IgD-negative memory B cell (primary cell): ENCODE results near the gene TRDN. TPM values are rescaled to one million over a fixed set of nuclear protein-coding genes. Genes with fewer than 3 reads are reported as not detected.
"Not testable (repeated sequence)": the region's sequence is repeated elsewhere in the genome, so short reads cannot be mapped to it uniquely, and the experiment has no call there.

Experiments
- H3K27ac Mint-ChIP-seq, 3 donors: one replicate each; pipeline ENCODE4 v1.8.0; 2020 to 2022; ENCODE audit warnings: mild to moderate bottlenecking in 3 of 3, mixed read lengths in 3 of 3, moderate library complexity in 1 of 3
- H3K27me3 Mint-ChIP-seq: one replicate; pipeline ENCODE4 v1.8.0; 2021; ENCODE audit warnings: mixed read lengths
- H3K36me3 Mint-ChIP-seq: one replicate; pipeline ENCODE4 v1.8.0; 2020; ENCODE audit warnings: mild to moderate bottlenecking, mixed read lengths
- H3K4me1 Mint-ChIP-seq, 3 donors: one replicate each; pipeline ENCODE4 v1.8.0; 2020 to 2022; ENCODE audit warnings: mixed read lengths in 3 of 3, mild to moderate bottlenecking in 1 of 3
- H3K4me3 Mint-ChIP-seq, 4 donors: one replicate each; pipeline ENCODE4 v1.8.0; 2020 to 2022; ENCODE audit warnings: mild to moderate bottlenecking in 4 of 4, mixed read lengths in 4 of 4, moderate library complexity in 3 of 4
- H3K9me3 Mint-ChIP-seq, 3 donors: one replicate each; pipeline ENCODE4 v1.8.0; 2020 to 2021; ENCODE audit warnings: mixed read lengths in 3 of 3, mild to moderate bottlenecking in 1 of 3
- polyA plus RNA-seq: library from polyadenylated mRNA; unstranded; fragments of 300-500 nt; fragmentation: Illumina TruSeq; gene quantifications from one replicate; pipeline ENCODE4 v1.2.3, GENCODE V29; 2021

The TRDN gene
- polyA plus RNA-seq, 1 donor from 2014 or later: not detected

GRCh38 chr6:123562264-123562663 lies 74.5 kb downstream of the TRDN start:
- no peaks in the 10 kb centered on the region for H3K27me3 Mint-ChIP-seq
- H3K36me3 Mint-ChIP-seq: no peaks in the 10 kb centered on the region
- peaks cover 0 to 5% (median 3%) of the 10 kb centered on the region in 3 donors for H3K9me3 Mint-ChIP-seq
- H3K27ac Mint-ChIP-seq: no peak overlapping the region
- no peaks in the 10 kb centered on the region for H3K4me1 Mint-ChIP-seq
- no peak overlapping the region for H3K4me3 Mint-ChIP-seq

- H3K9me3 Mint-ChIP-seq, H3K36me3 Mint-ChIP-seq, H3K27ac Mint-ChIP-seq, H3K4me3 Mint-ChIP-seq, H3K27me3 Mint-ChIP-seq, H3K4me1 Mint-ChIP-seq: not testable (repeated sequence)
Observed at GRCh38 chr6:123559816-123560215, 76.9 kb downstream of the TRDN start.

GRCh38 chr6:123557474-123557873 lies 79.3 kb downstream of the TRDN start:
- not testable (repeated sequence) for H3K4me1 Mint-ChIP-seq, H3K27ac Mint-ChIP-seq, H3K4me3 Mint-ChIP-seq, H3K27me3 Mint-ChIP-seq, H3K36me3 Mint-ChIP-seq
- peaks cover 0 to 11% (median 0%) of the 10 kb centered on the region in 3 donors for H3K9me3 Mint-ChIP-seq

GRCh38 chr6:123551939-123552707 lies 84.6 kb downstream of the TRDN start:
- Mint-ChIP-seq H3K27me3 (no peaks in the 10 kb centered on the region), H3K4me3 (no peak overlapping the region), H3K9me3 (peaks cover 0 to 11% (median 2%) of the 10 kb centered on the region in 3 donors), H3K4me1 (no peaks in the 10 kb centered on the region), H3K27ac (no peak overlapping the region), H3K36me3 (no peaks in the 10 kb centered on the region)

- no peaks in the 10 kb centered on the region for H3K4me1 Mint-ChIP-seq
Observed at GRCh38 chr6:123550052-123550617, 86.6 kb downstream of the TRDN start.

GRCh38 chr6:123549476-123549875 lies 87.3 kb downstream of the TRDN start:
- H3K36me3 Mint-ChIP-seq: no peaks in the 10 kb centered on the region
- peaks cover 0 to 14% (median 2%) of the 10 kb centered on the region in 3 donors for H3K9me3 Mint-ChIP-seq
- no peaks in the 10 kb centered on the region for H3K27me3 Mint-ChIP-seq
- H3K4me3 Mint-ChIP-seq: no peak overlapping the region
- H3K27ac Mint-ChIP-seq: no peak overlapping the region
- H3K4me1 Mint-ChIP-seq: no peaks in the 10 kb centered on the region

More at GRCh38 chr6:123550052-123550617, 86.6 kb downstream of the TRDN start:
- no peaks in the 10 kb centered on the region for H3K27me3 Mint-ChIP-seq
- peaks cover 0 to 14% (median 2%) of the 10 kb centered on the region in 3 donors for H3K9me3 Mint-ChIP-seq
- H3K27ac Mint-ChIP-seq: no peak overlapping the region
- H3K36me3 Mint-ChIP-seq: no peaks in the 10 kb centered on the region
- no peak overlapping the region for H3K4me3 Mint-ChIP-seq

GRCh38 chr6:123547216-123547978 lies 89.4 kb downstream of the TRDN start:
- Mint-ChIP-seq H3K4me3 (no peak overlapping the region), H3K4me1 (no peaks in the 10 kb centered on the region)

GRCh38 chr6:123546537-123546936 lies 90.2 kb downstream of the TRDN start:
- H3K27ac Mint-ChIP-seq: no peak overlapping the region
- no peaks in the 10 kb centered on the region for H3K4me1 Mint-ChIP-seq
- no peak overlapping the region for H3K4me3 Mint-ChIP-seq
- no peaks in the 10 kb centered on the region for H3K27me3 Mint-ChIP-seq
- H3K9me3 Mint-ChIP-seq: peaks cover 0 to 6% (median 2%) of the 10 kb centered on the region in 3 donors
- H3K36me3 Mint-ChIP-seq: no peaks in the 10 kb centered on the region

More at GRCh38 chr6:123547216-123547978, 89.4 kb downstream of the TRDN start:
- no peaks in the 10 kb centered on the region for H3K27me3 Mint-ChIP-seq
- peaks cover 0 to 6% (median 2%) of the 10 kb centered on the region in 3 donors for H3K9me3 Mint-ChIP-seq
- H3K36me3 Mint-ChIP-seq: no peaks in the 10 kb centered on the region
- no peak overlapping the region for H3K27ac Mint-ChIP-seq

GRCh38 chr6:123541462-123541861 lies 95.3 kb downstream of the TRDN start:
- Mint-ChIP-seq H3K4me1 (no peaks in the 10 kb centered on the region), H3K36me3 (no peaks in the 10 kb centered on the region), H3K27me3 (no peaks in the 10 kb centered on the region), H3K4me3 (no peak overlapping the region), H3K27ac (no peak overlapping the region), H3K9me3 (peaks cover 0 to under 1% (median 0%) of the 10 kb centered on the region in 3 donors)

- Mint-ChIP-seq H3K27ac (no peak overlapping the region), H3K27me3 (no peaks in the 10 kb centered on the region), H3K9me3 (no peaks in the 10 kb centered on the region), H3K36me3 (no peaks in the 10 kb centered on the region), H3K4me1 (no peaks in the 10 kb centered on the region), H3K4me3 (no peak overlapping the region)
Observed at GRCh38 chr6:123533862-123534648, 102.7 kb downstream of the TRDN start.

- H3K36me3 Mint-ChIP-seq: no peaks in the 10 kb centered on the region
- H3K27me3 Mint-ChIP-seq: no peaks in the 10 kb centered on the region
- H3K27ac Mint-ChIP-seq: no peak overlapping the region
- H3K9me3 Mint-ChIP-seq: peaks cover 0 to 4% (median 4%) of the 10 kb centered on the region in 3 donors
- no peaks in the 10 kb centered on the region for H3K4me1 Mint-ChIP-seq
- H3K4me3 Mint-ChIP-seq: no peak overlapping the region
Observed at GRCh38 chr6:123529843-123530242, 106.9 kb downstream of the TRDN start.

GRCh38 chr6:123529058-123529457 lies 107.7 kb downstream of the TRDN start:
- no peak overlapping the region for H3K4me3 Mint-ChIP-seq
- no peaks in the 10 kb centered on the region for H3K36me3 Mint-ChIP-seq
- H3K27me3 Mint-ChIP-seq: no peaks in the 10 kb centered on the region
- H3K9me3 Mint-ChIP-seq: peaks cover 0 to 4% (median 4%) of the 10 kb centered on the region in 3 donors
- H3K4me1 Mint-ChIP-seq: no peaks in the 10 kb centered on the region
- H3K27ac Mint-ChIP-seq: no peak overlapping the region

GRCh38 chr6:123527406-123527805 lies 109.3 kb downstream of the TRDN start:
- Mint-ChIP-seq H3K27me3 (no peaks in the 10 kb centered on the region), H3K4me1 (no peaks in the 10 kb centered on the region), H3K27ac (no peak overlapping the region), H3K36me3 (no peaks in the 10 kb centered on the region), H3K4me3 (no peak overlapping the region), H3K9me3 (peaks cover 0 to 10% (median 7%) of the 10 kb centered on the region in 3 donors)

GRCh38 chr6:123526128-123526527 lies 110.6 kb downstream of the TRDN start:
- H3K9me3 Mint-ChIP-seq: peaks cover 0 to 10% (median 7%) of the 10 kb centered on the region in 3 donors
- H3K27ac Mint-ChIP-seq: no peak overlapping the region
- H3K36me3 Mint-ChIP-seq: no peaks in the 10 kb centered on the region
- no peaks in the 10 kb centered on the region for H3K27me3 Mint-ChIP-seq
- no peak overlapping the region for H3K4me3 Mint-ChIP-seq
- no peaks in the 10 kb centered on the region for H3K4me1 Mint-ChIP-seq

- no peak overlapping the region for H3K4me3 Mint-ChIP-seq
- H3K4me1 Mint-ChIP-seq: no peaks in the 10 kb centered on the region
- H3K27me3 Mint-ChIP-seq: no peaks in the 10 kb centered on the region
- H3K27ac Mint-ChIP-seq: no peak overlapping the region
- H3K36me3 Mint-ChIP-seq: no peaks in the 10 kb centered on the region
- peaks cover 0 to 10% (median 7%) of the 10 kb centered on the region in 3 donors for H3K9me3 Mint-ChIP-seq
Observed at GRCh38 chr6:123524781-123525180, 112.0 kb downstream of the TRDN start.
